SK-N-SH (cell line): ENCODE measurements around the gene SPRY1.

Experiments used
- CTCF ChIP-seq: fragments of 200-600 bp; sonication (generic); IDR thresholded peaks from 2 replicates; pipeline ENCODE4 v1.6.1; 2017; ENCODE audit warnings: antibody characterized with exemption, mild to moderate bottlenecking, moderate library complexity
- EZH2phosphoT487 ChIP-seq: fragments of 200-600 bp; sonication (generic); IDR thresholded peaks from 2 replicates; pipeline ENCODE4 v1.6.1; 2017; ENCODE audit warnings: low read depth, mixed run types, mild to moderate bottlenecking, antibody characterized with exemption, moderate library complexity, borderline replicate concordance
- USF1 ChIP-seq: IDR thresholded peaks from 2 replicates; pipeline ENCODE4 v1.4.0; 2012; ENCODE audit warnings: low read depth, borderline replicate concordance

GRCh38 chr4:123430501-123430900 is 33.9 kb downstream of the SPRY1 start:
- TF ChIP-seq USF1 (no peak), CTCF (no peak), EZH2phosphoT487 (no peak)
